Neural cell (in vitro differentiated cells): ENCODE data around the gene GZF1.

Source experiments
- CTCF ChIP-seq: fragments of 450-650 bp; IDR thresholded peaks from 2 replicates; pipeline ENCODE4 v1.5.1; 2014; ENCODE audit warnings: antibody characterized with exemption, mild to moderate bottlenecking, moderate library complexity; ENCODE audit not compliant: poor library complexity, severe bottlenecking
- EP300 ChIP-seq: fragments of 450-650 bp; conservative IDR thresholded peaks from 2 replicates; pipeline ENCODE4 v1.6.1; 2014; ENCODE audit warnings: antibody characterized with exemption, mild to moderate bottlenecking, moderate library complexity; ENCODE audit not compliant: poor library complexity, severe bottlenecking
- EZH2 ChIP-seq: fragments of 200-600, 300-800 bp; shearing (Covaris generic), sonication (generic); IDR thresholded peaks from 2 replicates; pipeline ENCODE4 v1.6.1; 2014; ENCODE audit warnings: antibody characterized with exemption, low read length, borderline replicate concordance, mild to moderate bottlenecking; ENCODE audit not compliant: insufficient read depth, poor library complexity, severe bottlenecking
- POLR2AphosphoS5 ChIP-seq: IDR thresholded peaks from 2 replicates; pipeline ENCODE4 v1.6.1; 2012
- RAD21 ChIP-seq: fragments of 450-650 bp; conservative IDR thresholded peaks from 2 replicates; pipeline ENCODE4 v1.6.1; 2014; ENCODE audit warnings: antibody characterized with exemption, mild to moderate bottlenecking, moderate library complexity
- REST ChIP-seq: IDR thresholded peaks from 2 replicates; pipeline ENCODE4 v1.6.1; 2012; ENCODE audit warnings: borderline replicate concordance
- SMC3 ChIP-seq: fragments of 450-650 bp; conservative IDR thresholded peaks from 2 replicates; pipeline ENCODE4 v1.6.1; 2014; ENCODE audit warnings: antibody characterized with exemption, mild to moderate bottlenecking, moderate library complexity; ENCODE audit not compliant: poor library complexity

- no peak for TF ChIP-seq EZH2
- no peak for TF ChIP-seq REST
- TF ChIP-seq CTCF, result peak; percentile 53
- TF ChIP-seq RAD21, result peak; percentile 38
- TF ChIP-seq EP300, result no peak
- TF ChIP-seq POLR2AphosphoS5, result peak; percentile 79
- no peak for TF ChIP-seq SMC3
These were observed 59.3 kb downstream of the GZF1 start, which contains the start of gene NAPB for GRCh38 chr20:23420943-23421931.
